ENCODE results near the gene ATG4B.

- TF ChIP-seq, protein P1, sequence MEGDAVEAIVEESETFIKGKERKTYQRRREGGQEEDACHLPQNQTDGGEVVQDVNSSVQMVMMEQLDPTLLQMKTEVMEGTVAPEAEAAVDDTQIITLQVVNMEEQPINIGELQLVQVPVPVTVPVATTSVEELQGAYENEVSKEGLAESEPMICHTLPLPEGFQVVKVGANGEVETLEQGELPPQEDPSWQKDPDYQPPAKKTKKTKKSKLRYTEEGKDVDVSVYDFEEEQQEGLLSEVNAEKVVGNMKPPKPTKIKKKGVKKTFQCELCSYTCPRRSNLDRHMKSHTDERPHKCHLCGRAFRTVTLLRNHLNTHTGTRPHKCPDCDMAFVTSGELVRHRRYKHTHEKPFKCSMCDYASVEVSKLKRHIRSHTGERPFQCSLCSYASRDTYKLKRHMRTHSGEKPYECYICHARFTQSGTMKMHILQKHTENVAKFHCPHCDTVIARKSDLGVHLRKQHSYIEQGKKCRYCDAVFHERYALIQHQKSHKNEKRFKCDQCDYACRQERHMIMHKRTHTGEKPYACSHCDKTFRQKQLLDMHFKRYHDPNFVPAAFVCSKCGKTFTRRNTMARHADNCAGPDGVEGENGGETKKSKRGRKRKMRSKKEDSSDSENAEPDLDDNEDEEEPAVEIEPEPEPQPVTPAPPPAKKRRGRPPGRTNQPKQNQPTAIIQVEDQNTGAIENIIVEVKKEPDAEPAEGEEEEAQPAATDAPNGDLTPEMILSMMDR (IDR thresholded peaks at IDR 0.05; ENCODE audit: extremely low read depth in 1 of 2, insufficient read depth in 1 of 2, low read depth in 1 of 2, low read length in 2 of 2): no peak
- TF ChIP-seq EZH2 (IDR thresholded peaks at IDR 0.05; ENCODE audit: borderline replicate concordance, low read depth, low read length, severe bottlenecking): no peak
- no peak for TF ChIP-seq POLR2AphosphoS5 (IDR thresholded peaks at IDR 0.05; ENCODE audit: insufficient read depth, low read depth, low read length)
- TF ChIP-seq POLR2A (IDR thresholded peaks at IDR 0.05; ENCODE audit: low read depth, low read length): no peak
These were observed 82.6 kb downstream of the ATG4B start for GRCh38 chr2:241720099-241720498.
